DND-41 (cell line): ENCODE data around the gene DRD3.

Source experiments
- ATAC-seq: fragments of 200-7000 bp; cut with Tn5 transposase; 3 replicates; pipeline ENCODE4 v1.9.1; 2021; ENCODE audit warnings: low read depth; ENCODE audit not compliant: insufficient read depth
- DNase-seq: peaks from one replicate; pipeline ENCODE4 v3.0.0-alpha.2; 2020
- H2AFZ ChIP-seq: 2 replicates; pipeline ENCODE4 v1.6.0; 2012; ENCODE audit warnings: low read depth, low read length
- H3K27ac ChIP-seq: 2 replicates; pipeline ENCODE4 v1.5.1; 2012; ENCODE audit warnings: low read length, inconsistent platforms
- H3K27me3 ChIP-seq: fragments of 200-600 bp; sonication (generic); 2 replicates; pipeline ENCODE4 v1.6.0; 2012; ENCODE audit warnings: low read length, mild to moderate bottlenecking, inconsistent platforms; ENCODE audit not compliant: insufficient read depth, poor library complexity
- H3K36me3 ChIP-seq: 2 replicates; pipeline ENCODE4 v1.5.1; 2012; ENCODE audit warnings: low read length, inconsistent platforms; ENCODE audit not compliant: insufficient read depth
- H3K4me1 ChIP-seq: 2 replicates; pipeline ENCODE4 v1.5.1; 2012; ENCODE audit warnings: mild to moderate bottlenecking, low read length; ENCODE audit not compliant: insufficient read depth
- H3K4me2 ChIP-seq: 2 replicates; pipeline ENCODE4 v1.6.0; 2012; ENCODE audit warnings: mild to moderate bottlenecking, moderate library complexity, low read length, inconsistent platforms; ENCODE audit not compliant: insufficient read depth
- H3K4me3 ChIP-seq, 2 experiments: fragments of 200-600 bp in 1 of 2; shearing (Covaris generic) in 1 of 2; 2 replicates each; pipeline ENCODE4 v1.5.1; 2012 to 2016; ENCODE audit warnings: inconsistent platforms in 2 of 2, low read length in 2 of 2, mild to moderate bottlenecking in 2 of 2, low read depth in 1 of 2, moderate library complexity in 1 of 2
- H3K79me2 ChIP-seq: 2 replicates; pipeline ENCODE4 v1.6.0; 2012; ENCODE audit warnings: low read length, inconsistent platforms; ENCODE audit not compliant: insufficient read depth
- H3K9ac ChIP-seq: 2 replicates; pipeline ENCODE4 v1.6.0; 2012; ENCODE audit warnings: low read depth, mild to moderate bottlenecking, inconsistent platforms, low read length, moderate library complexity
- H3K9me3 ChIP-seq: 2 replicates; pipeline ENCODE4 v1.5.1; 2012; ENCODE audit warnings: low read length, moderate library complexity, mild to moderate bottlenecking, inconsistent platforms; ENCODE audit not compliant: insufficient read depth, severe bottlenecking
- H4K20me1 ChIP-seq: 2 replicates; pipeline ENCODE4 v1.6.0; 2012; ENCODE audit warnings: low read length; ENCODE audit not compliant: insufficient read depth
- CTCF ChIP-seq: IDR thresholded peaks from 2 replicates; pipeline ENCODE4 v1.5.1; 2012; ENCODE audit warnings: borderline replicate concordance, low read length, moderate library complexity, mild to moderate bottlenecking; ENCODE audit not compliant: poor library complexity, severe bottlenecking; ENCODE audit errors: extremely low read depth
- EZH2 ChIP-seq: IDR thresholded peaks from 3 replicates; pipeline ENCODE4 v1.6.1; 2012; ENCODE audit warnings: borderline replicate concordance, low read depth, mild to moderate bottlenecking, moderate library complexity, low read length, inconsistent platforms; ENCODE audit not compliant: severe bottlenecking

The DRD3 gene

GRCh38 chr3:114179575-114179974 lies 723 bp upstream of the DRD3 start:
- no peak overlapping the region for H3K4me3 ChIP-seq
- TF ChIP-seq CTCF (peak; percentile 51), EZH2 (no peak)
- no peak overlapping the region for H3K4me2 ChIP-seq
- no peaks in the 10 kb centered on the region for H3K79me2 ChIP-seq
- no peaks in the 10 kb centered on the region for H4K20me1 ChIP-seq
- no peaks in the 10 kb centered on the region for H3K4me1 ChIP-seq
- H2AFZ ChIP-seq, result no peak overlapping the region
- ATAC-seq (no peak), DNase-seq (no peak)
- no peak overlapping the region for H3K27ac ChIP-seq
- H3K9ac ChIP-seq, result no peak overlapping the region
- peaks cover 2% of the 10 kb centered on the region for H3K9me3 ChIP-seq
- no peaks in the 10 kb centered on the region for H3K27me3 ChIP-seq
- no peaks in the 10 kb centered on the region for H3K36me3 ChIP-seq

- Histone ChIP-seq H2AFZ (no peak overlapping the region), H3K36me3 (no peaks in the 10 kb centered on the region), H3K4me3 (no peak overlapping the region), H3K27me3 (no peaks in the 10 kb centered on the region), H3K9me3 (no peaks in the 10 kb centered on the region), H3K4me2 (no peak overlapping the region), H3K4me1 (no peaks in the 10 kb centered on the region), H3K79me2 (no peaks in the 10 kb centered on the region), H3K27ac (no peak overlapping the region), H3K9ac (no peak overlapping the region), H4K20me1 (no peaks in the 10 kb centered on the region)
- ATAC-seq, result no peak
- DNase-seq, result no peak
- TF ChIP-seq EZH2 (no peak), CTCF (no peak)
Observed at GRCh38 chr3:114176890-114177289, 2.0 kb downstream of the DRD3 start.

GRCh38 chr3:114176487-114176886 lies 2.4 kb downstream of the DRD3 start:
- TF ChIP-seq EZH2, result no peak
- no peak for TF ChIP-seq CTCF
- H3K27me3 ChIP-seq, result no peaks in the 10 kb centered on the region
- no peaks in the 10 kb centered on the region for H3K79me2 ChIP-seq
- no peak for ATAC-seq
- no peaks in the 10 kb centered on the region for H3K9me3 ChIP-seq
- H3K4me3 ChIP-seq, result no peak overlapping the region
- no peak overlapping the region for H3K9ac ChIP-seq
- H3K4me2 ChIP-seq, result no peak overlapping the region
- no peak overlapping the region for H2AFZ ChIP-seq
- H4K20me1 ChIP-seq, result no peaks in the 10 kb centered on the region
- H3K27ac ChIP-seq, result no peak overlapping the region
- no peak for DNase-seq
- no peaks in the 10 kb centered on the region for H3K36me3 ChIP-seq
- H3K4me1 ChIP-seq, result no peaks in the 10 kb centered on the region

- no peak overlapping the region for H3K9ac ChIP-seq
- no peak overlapping the region for H3K4me2 ChIP-seq
- no peaks in the 10 kb centered on the region for H3K79me2 ChIP-seq
- H3K4me3 ChIP-seq, result no peak overlapping the region
- DNase-seq (no peak), ATAC-seq (no peak)
- no peaks in the 10 kb centered on the region for H4K20me1 ChIP-seq
- no peaks in the 10 kb centered on the region for H3K9me3 ChIP-seq
- TF ChIP-seq CTCF, result no peak
- no peak for TF ChIP-seq EZH2
- H3K27ac ChIP-seq, result no peak overlapping the region
- no peaks in the 10 kb centered on the region for H3K4me1 ChIP-seq
- H3K27me3 ChIP-seq, result no peaks in the 10 kb centered on the region
- H3K36me3 ChIP-seq, result no peaks in the 10 kb centered on the region
- H2AFZ ChIP-seq, result no peak overlapping the region
Observed at GRCh38 chr3:114175204-114175987, 3.5 kb downstream of the DRD3 start.
